K562 (cell line): Measurements from ENCODE around the gene EFCAB7. TPM values are rescaled to one million over a fixed set of nuclear protein-coding genes. Genes with fewer than 3 reads are reported as not detected.

Experiments used
- ATAC-seq: fragments of 200-7000 bp; cut with Tn5 transposase; 3 replicates; pipeline ENCODE4 v1.9.1; 2020; ENCODE audit warnings: moderate library complexity
- Bru-seq: library from RNA; stranded (reverse); fragments of 400-500 nt; gene quantifications from one replicate; lab custom pipeline; 2021; lab: Mats Ljungman, UMichigan
- BruChase-seq, 2 experiments: library from RNA; stranded (reverse); fragments of 400-500 nt; gene quantifications; one replicate each; lab custom pipeline; 2021; lab: Mats Ljungman, UMichigan
- BruUV-seq: library from RNA; stranded (reverse); fragments of 400-500 nt; replicated peaks from 2 replicates; lab custom pipeline; 2021; lab: Mats Ljungman, UMichigan
- CTCF ChIA-PET: fragments of 300-600 bp; formaldehyde crosslinking; extraction: SDS; loops from one replicate; lab custom pipeline; 2021; ENCODE audit warnings: low intra/inter-chr PET ratio; lab: Yijun Ruan, JAX
- POLR2A ChIA-PET: fragments of 300-600, 350-650 bp; sonication (Branson Sonifier 250); formaldehyde crosslinking; extraction: SDS; loops from one replicate; lab custom pipeline; 2021; ENCODE audit warnings: antibody characterized with exemption, inconsistent platforms; lab: Yijun Ruan, JAX
- DNase-seq, 4 experiments: peaks; one replicate each; pipeline versions ENCODE4 v3.0.0 to v3.0.0-alpha.2; 2011 to 2018; ENCODE audit warnings: low spot score in 3 of 4, mixed read lengths in 3 of 4; ENCODE audit errors: extremely low read depth in 1 of 4
- FAIRE-seq: peaks from 2 replicates; lab custom pipeline; 2011; peaks lifted over from hg19 to GRCh38; lab: Jason Lieb, UNC
- H2AFZ ChIP-seq: 2 replicates; pipeline ENCODE4 v1.6.0; 2011; ENCODE audit warnings: low read depth, low read length, control low read depth, inconsistent platforms
- H3K27ac ChIP-seq: fragments of 200-600 bp; 3 replicates; pipeline ENCODE4 v1.8.0; 2011; ENCODE audit warnings: low read depth, mild to moderate bottlenecking, control low read depth, inconsistent platforms, low read length, moderate library complexity, mixed read lengths; ENCODE audit errors: extremely low read depth
- H3K27me3 ChIP-seq, 2 experiments: fragments of 300-600 bp in 1 of 2; 2 replicates in 1 of 2; 3 replicates in 1 of 2; pipeline versions ENCODE4 v1.6.0 to v1.8.0; 2011; ENCODE audit warnings: inconsistent platforms in 2 of 2, low read length in 2 of 2, mild to moderate bottlenecking in 1 of 2, mixed read lengths in 1 of 2, moderate library complexity in 1 of 2; ENCODE audit not compliant: control insufficient read depth in 2 of 2, insufficient read depth in 2 of 2
- H3K36me3 ChIP-seq: fragments of 300-600 bp; 3 replicates; pipeline ENCODE4 v1.8.0; 2011; ENCODE audit warnings: mild to moderate bottlenecking, low read length, inconsistent platforms; ENCODE audit not compliant: control insufficient read depth, insufficient read depth
- H3K4me1 ChIP-seq, 2 experiments: fragments of 200-600 bp in 1 of 2; replicated peaks in 1 of 2; 2 replicates in 1 of 2; 3 replicates in 1 of 2; pipeline versions ENCODE4 v1.5.1 to v1.8.0; 2011; ENCODE audit warnings: inconsistent platforms in 2 of 2, low read length in 2 of 2, mild to moderate bottlenecking in 1 of 2, mixed read lengths in 1 of 2, moderate library complexity in 1 of 2; ENCODE audit not compliant: control insufficient read depth in 2 of 2, insufficient read depth in 2 of 2
- H3K4me2 ChIP-seq: 2 replicates; pipeline ENCODE4 v1.6.1; 2011; ENCODE audit warnings: low read length, control low read depth, inconsistent platforms, mixed read lengths; ENCODE audit not compliant: insufficient read depth
- H3K4me3 ChIP-seq: fragments of 200-600 bp; sonication (generic), shearing (Covaris generic); 2 replicates; pipeline ENCODE4 v1.5.1; 2016; ENCODE audit warnings: control low read depth, inconsistent platforms
- H3K79me2 ChIP-seq: fragments of 200-600 bp; 3 replicates; pipeline ENCODE4 v1.8.0; 2011; ENCODE audit warnings: low read length, inconsistent platforms; ENCODE audit not compliant: control insufficient read depth, insufficient read depth
- H3K9ac ChIP-seq, 2 experiments: 2 replicates each; pipeline versions ENCODE4 v1.6.0 to v1.6.1; 2011; ENCODE audit warnings: low read depth in 2 of 2, low read length in 2 of 2, control low read depth in 1 of 2, inconsistent platforms in 1 of 2, mild to moderate bottlenecking in 1 of 2, mixed read lengths in 1 of 2; ENCODE audit not compliant: insufficient read depth in 1 of 2
- H3K9me1 ChIP-seq: one replicate; pipeline ENCODE4 v1.6.0; 2011; ENCODE audit warnings: inconsistent platforms, mild to moderate bottlenecking, low read length, moderate library complexity; ENCODE audit not compliant: control insufficient read depth, insufficient read depth
- H3K9me3 ChIP-seq: replicated peaks from 2 replicates; pipeline ENCODE4 v1.5.1; 2011; ENCODE audit warnings: low read depth, low read length, inconsistent platforms; ENCODE audit not compliant: control insufficient read depth, insufficient read depth
- H4K20me1 ChIP-seq: replicated peaks from 2 replicates; pipeline ENCODE4 v1.6.1; 2011; ENCODE audit warnings: low read length, inconsistent platforms, mixed read lengths; ENCODE audit not compliant: control insufficient read depth, insufficient read depth
- ARHGAP35 ChIP-seq: fragments of 450-650 bp; IDR thresholded peaks from 2 replicates; pipeline ENCODE4 v1.6.1; 2018; ENCODE audit not compliant: partially characterized antibody
- CREB3L1 ChIP-seq: fragments of 450-650 bp; IDR thresholded peaks from 2 replicates; pipeline ENCODE4 v1.6.1; 2014; ENCODE audit warnings: low read depth, mild to moderate bottlenecking, moderate library complexity, borderline replicate concordance
- CREBBP ChIP-seq: IDR thresholded peaks from one replicate; pipeline ENCODE4 v1.6.1; 2012; ENCODE audit warnings: low read depth, mild to moderate bottlenecking, control low read depth, inconsistent platforms, low read length
- HNRNPUL1 ChIP-seq: fragments of 200-400 bp; formaldehyde crosslinking; IDR thresholded peaks from 2 replicates; pipeline ENCODE4 v1.6.1; 2017; ENCODE audit warnings: low read length
- IRF2 ChIP-seq: sonication (generic); formaldehyde crosslinking; IDR thresholded peaks from 2 replicates; pipeline ENCODE4 v1.8.1; 2022; ENCODE audit warnings: mild to moderate bottlenecking, missing genetic modification reagents
- KAT8 ChIP-seq: fragments of 450-650 bp; IDR thresholded peaks from 2 replicates; pipeline ENCODE4 v1.6.1; 2016; ENCODE audit warnings: low read depth, mild to moderate bottlenecking
- STAT6 ChIP-seq: sonication (generic); formaldehyde crosslinking; IDR thresholded peaks from 2 replicates; pipeline ENCODE4 v1.8.1; 2023; ENCODE audit warnings: mild to moderate bottlenecking, missing genetic modification reagents
- TAF9B ChIP-seq: fragments of 450-650 bp; IDR thresholded peaks from 2 replicates; pipeline ENCODE4 v1.6.1; 2018; ENCODE audit warnings: mild to moderate bottlenecking; ENCODE audit not compliant: partially characterized antibody
- ZNF41 ChIP-seq: fragments of 250-450 bp; sonication (Bioruptor Pico); conservative IDR thresholded peaks from 2 replicates; pipeline ENCODE4 v1.4.0; 2020; ENCODE audit warnings: mild to moderate bottlenecking
- ZNF449 ChIP-seq: fragments of 250-450 bp; sonication (Bioruptor Pico); IDR thresholded peaks from 2 replicates; pipeline ENCODE4 v1.8.0; 2022; ENCODE audit warnings: moderate library complexity, mild to moderate bottlenecking, inconsistent platforms
- WGBS: fragments of 100-300 bp; shearing (Covaris generic); methylation state at CpG from one replicate; pipeline ENCODE4 v1.1.6; 2016; ENCODE audit warnings: low coverage, mixed read lengths; ENCODE audit not compliant: insufficient coverage; ENCODE audit errors: missing lambda C conversion rate; 5-methylcytosine and 5-hydroxymethylcytosine counted together
- in situ Hi-C: fragments of 300-500 bp; cut with MboI; formaldehyde crosslinking; loops from 4 replicates; pipeline ENCODE4 v1.15.0; 2018; ENCODE audit warnings: inconsistent platforms, mixed read lengths
- intact Hi-C: fragments of 100-400 bp; cut with micrococcal nuclease; formaldehyde crosslinking; loops from 2 replicates; pipeline ENCODE4 v1.14.2; 2022
- long read RNA-seq, 3 experiments: library from polyadenylated mRNA in 2 of 3; library from RNA in 1 of 3; unstranded in 2 of 3; stranded (forward) in 1 of 3; transcript quantifications; one replicate each; pipeline ENCODE4 v2.0.0, GENCODE V29; 2019 to 2022
- polyA minus RNA-seq, 3 experiments: library from RNA; depleted of rRNA, polyadenylated mRNA; stranded (reverse); fragments of >200 nt; gene quantifications; 2 replicates each; pipeline ENCODE4 v1.2.3, GENCODE V29; 2011
- polyA plus RNA-seq, 8 experiments: library from polyadenylated mRNA; depleted of rRNA in 4 of 8; stranded (reverse) in 5 of 8; unstranded in 3 of 8; fragments of >200 nt; fragmentation: Nextera tagmentation in 2 of 8; fragmentation: Illumina TruSeq in 1 of 8; extraction: Ambion mirVana in 2 of 8; extraction: Trizol in 1 of 8; gene quantifications; 2 replicates each; pipeline versions ENCODE4 v1.2.1 to v1.2.3, GENCODE V29; 2011 to 2014; ENCODE audit warnings: inconsistent platforms in 1 of 8, missing spikeins in 1 of 8
- total RNA-seq, 7 experiments: library from RNA; depleted of rRNA in 6 of 7; stranded (reverse); fragments of >200 nt in 6 of 7; fragmentation: Illumina TruSeq in 2 of 7; extraction: Trizol in 2 of 7; gene quantifications; 2 replicates each; pipeline versions ENCODE4 v1.2.1 to v1.2.3, GENCODE V29; 2011 to 2021; ENCODE audit warnings: low replicate concordance in 1 of 7

The EFCAB7 gene
- 2.8 and 10.9 TPM in 2 replicates for total RNA-seq (2011; cell fraction: chromatin; rRNA removed; ENCODE audit: low replicate concordance)
- total RNA-seq (2011; cell fraction: nucleolus; rRNA removed) = 1.0 and 2.8 TPM in 2 replicates
- total RNA-seq (2011; cell fraction: nucleoplasm; rRNA removed) = 2.8 and 3.1 TPM in 2 replicates
- total RNA-seq (2014; rRNA removed) = 2.6 and 3.2 TPM in 2 replicates
- total RNA-seq (2014; rRNA removed; fragmentation: Illumina TruSeq; extraction: Trizol) = 6.6 and 7.7 TPM in 2 replicates
- 6.1 and 6.5 TPM in 2 replicates for total RNA-seq (2015; rRNA removed; fragmentation: Illumina TruSeq; extraction: Trizol)
- total RNA-seq (2021) = 3.5 and 4.3 TPM in 2 replicates
- 5.0 and 5.1 TPM in 2 replicates for polyA plus RNA-seq (2011; rRNA removed)
- polyA plus RNA-seq (2011; cell fraction: cytosol; rRNA removed) = 0.33 and 1.5 TPM in 2 replicates
- 2.3 and 4.4 TPM in 2 replicates for polyA plus RNA-seq (2011; cell fraction: nucleus; rRNA removed)
- 2.5 and 5.1 TPM in 2 replicates for polyA plus RNA-seq (2012)
- 5.3 and 6.2 TPM in 2 replicates for polyA plus RNA-seq (2014; fragmentation: Illumina TruSeq; extraction: Trizol)
- 1 to 10 TPM; 5.7 to 7.6 TPM for polyA plus RNA-seq (2014; fragmentation: Nextera tagmentation; extraction: Ambion mirVana)
- 5.1 and 6.8 TPM in 2 replicates for polyA plus RNA-seq (2014; rRNA removed)
- polyA minus RNA-seq (2011; rRNA and poly(A)+ RNA removed) = 4.2 and 4.4 TPM in 2 replicates
- polyA minus RNA-seq (2011; cell fraction: cytosol; rRNA and poly(A)+ RNA removed) = 2.0 and 2.9 TPM in 2 replicates
- 3.5 and 4.8 TPM in 2 replicates for polyA minus RNA-seq (2011; cell fraction: nucleus; rRNA and poly(A)+ RNA removed)
- percentile 55 among the genes with signal in this experiment for Bru-seq, nascent RNA
- BruChase-seq, experiment 1, labeled RNA remaining after a 2-hour chase = percentile 58 among the genes with signal in this experiment
- BruChase-seq, experiment 2, labeled RNA remaining after a 6-hour chase = percentile 59 among the genes with signal in this experiment
- long read RNA-seq, experiment 1, partial matches to known transcripts = 4 of 11 reads
- long read RNA-seq, experiment 1, other reads (novel, unspliced or antisense) = 6 of 11 reads
- long read RNA-seq, experiment 2, partial matches to known transcripts = 1 of 2 reads
- long read RNA-seq, experiment 2, other reads (novel, unspliced or antisense) = 1 of 2 reads
- long read RNA-seq, experiment 3, partial matches to known transcripts = 0 of 4 reads
- long read RNA-seq, experiment 3, other reads (novel, unspliced or antisense) = 1 of 4 reads

GRCh38 chr1:63522891-63523728 is at the start of gene EFCAB7, which contains the start of gene ITGB3BP:
Gene EFCAB7, plus strand, starts transcription at chr1:63523525. Its CDS starts 2,048 bp downstream, at chr1:63525573.
Gene ITGB3BP, minus strand, starts transcription at chr1:63523225. Its CDS starts 92 bp downstream, at chr1:63523133.
- Histone ChIP-seq H3K9me1 (no peaks in the 10 kb centered on the region), H3K79me2 (peaks cover 56% of the 10 kb centered on the region), H3K4me3 (peak within 1 kb of the TSS; percentile 67), H4K20me1 (no peaks in the 10 kb centered on the region), H3K27ac (peak within 1 kb of the TSS; percentile 95), H3K27me3 (no peaks in the 10 kb centered on the region), H3K9ac (peak within 1 kb of the TSS; percentile 91 to 93), H3K36me3 (no peaks in the 10 kb centered on the region), H3K4me2 (peak within 1 kb of the TSS; percentile 96), H3K4me1 (peaks cover 0 to 3% of the 10 kb centered on the region in 2 experiments; a peak in 2 of 5 replicates), H2AFZ (peak within 1 kb of the TSS; percentile 96), H3K9me3 (no peaks in the 10 kb centered on the region)
- POLR2A ChIA-PET = interaction anchor here (0.6 to 1.1 kb wide), 6 partner anchors 37 to 1030 kb away, joined by 3 to 4 read pairs (median 4); no protein-coding TSS in a partner anchor
- ATAC-seq = peak; percentile 98
- BruUV-seq = no TSS peak
- in situ Hi-C loops (no loop called here), intact Hi-C loops (loop anchor here (10.0 kb wide), 1 partner anchor 158 kb away; the partner anchor contains the start of gene ALG6)
- peak; percentile 71 to 93 (median 82) for DNase-seq
- CTCF ChIA-PET = no interaction called here
- 1% methylated on average over 50 of the region's 50 CpGs for WGBS
- FAIRE-seq = peak; percentile 93
- TF ChIP-seq TAF9B = peak; percentile 94
- TF ChIP-seq CREB3L1 = peak; percentile 83
- 0 out of 2 replicates have a peak, but pooled peaks have one; percentile 49 for TF ChIP-seq ZNF41 (CRISPR knock-in tag)
- no peak for TF ChIP-seq ARHGAP35
- TF ChIP-seq ZNF449 (CRISPR knock-in tag) = no peak
- no peak for TF ChIP-seq IRF2 (CRISPR knock-in tag)
- no peak for TF ChIP-seq HNRNPUL1
- TF ChIP-seq CREBBP = no peak
- no peak for TF ChIP-seq STAT6 (CRISPR knock-in tag)
- peak; percentile 86; the same call in 1 of the 2 replicates for TF ChIP-seq KAT8
